HG03442 (cell line): ENCODE results near the gene HAUS2.
A peak's percentile ranks its signal among the peaks of the same experiment; 100 is the strongest.

ENCODE experiments used
- ATAC-seq: cut with Tn5 transposase; IDR thresholded peaks from one replicate; pipeline ENCODE4 v1.9.1; 2021; ENCODE audit warnings: mild to moderate bottlenecking, moderate library complexity; ENCODE audit not compliant: unreplicated experiment

The HAUS2 gene

DNA sequence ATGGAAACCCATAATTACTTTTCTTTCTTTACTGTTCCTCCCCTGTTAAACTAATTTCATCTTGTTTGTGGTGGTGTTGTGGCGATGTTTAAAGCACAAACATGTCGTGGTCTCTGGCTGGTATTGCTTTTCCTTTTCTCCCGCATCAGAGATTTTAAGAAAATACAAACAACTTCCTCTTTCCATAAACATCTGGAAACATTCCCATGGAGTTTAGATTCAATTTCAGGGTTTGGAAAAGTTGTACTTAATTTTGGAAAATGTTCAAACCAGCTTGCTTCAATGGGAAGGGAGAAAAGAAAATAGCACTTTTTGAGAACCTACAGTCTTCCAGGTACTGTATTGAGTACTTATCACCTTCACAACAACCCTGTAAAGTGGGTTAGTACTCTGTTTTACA, 57.2 kb downstream of the HAUS2 start:
- ATAC-seq, result no peak

- ATAC-seq, result peak; percentile 47
These were observed 59.5 kb downstream of the HAUS2 start for GRCh38 chr15:42608110-42608531.

DNA sequence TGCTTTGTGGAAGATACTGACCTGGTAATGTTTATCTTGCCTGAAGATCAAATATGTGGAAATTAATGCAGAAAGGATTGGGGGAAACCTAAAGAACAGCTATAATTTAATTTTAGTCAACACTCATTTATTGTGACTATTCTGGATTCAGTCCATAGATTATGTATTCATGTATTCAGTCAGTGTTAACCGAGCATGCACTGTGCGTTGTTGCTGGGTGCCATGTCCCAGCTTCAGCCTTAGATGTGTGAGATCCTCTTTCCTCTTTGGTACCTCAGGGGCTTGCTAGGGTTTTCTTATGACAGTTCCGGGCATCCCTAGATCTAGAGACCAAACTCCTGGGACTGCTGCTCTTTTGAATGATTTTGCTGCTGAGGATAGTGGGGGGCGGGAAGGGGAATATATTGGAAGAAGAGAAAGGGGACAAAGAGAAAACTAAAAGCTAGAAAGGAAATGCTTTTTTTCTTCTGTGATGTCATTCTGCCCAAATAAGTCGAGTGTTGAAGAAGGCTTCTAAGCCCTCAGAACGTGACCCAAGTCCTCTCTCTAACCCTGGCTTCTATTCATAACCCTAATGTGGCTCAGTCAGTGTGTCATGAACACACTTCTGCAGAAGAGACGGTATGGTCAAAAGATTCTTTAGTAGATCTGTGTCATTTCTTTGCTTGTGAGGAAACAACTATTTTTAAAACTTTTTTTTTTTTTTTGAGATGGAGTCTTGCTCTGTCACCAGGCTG, 60.3 kb downstream of the HAUS2 start:
- no peak for ATAC-seq

DNA sequence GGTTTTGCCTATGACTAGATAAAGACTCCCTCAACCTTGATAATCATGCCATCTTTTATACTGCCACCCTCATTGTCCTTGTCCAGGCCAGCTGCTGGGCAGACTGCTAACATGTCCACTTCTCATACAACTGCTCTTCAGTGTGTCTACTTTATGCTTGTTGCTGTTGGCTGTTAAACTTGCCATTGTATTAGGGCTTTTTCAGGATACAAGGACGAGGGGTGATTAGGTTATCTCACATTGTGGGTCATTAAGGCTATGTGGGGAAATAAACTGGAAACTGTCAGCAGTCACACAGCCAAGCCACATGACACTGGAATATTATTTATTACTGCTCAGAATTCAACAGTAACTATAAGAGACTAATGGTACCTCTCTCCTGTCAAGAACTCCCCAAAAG, 62.9 kb downstream of the HAUS2 start:
- ATAC-seq, result no peak

DNA sequence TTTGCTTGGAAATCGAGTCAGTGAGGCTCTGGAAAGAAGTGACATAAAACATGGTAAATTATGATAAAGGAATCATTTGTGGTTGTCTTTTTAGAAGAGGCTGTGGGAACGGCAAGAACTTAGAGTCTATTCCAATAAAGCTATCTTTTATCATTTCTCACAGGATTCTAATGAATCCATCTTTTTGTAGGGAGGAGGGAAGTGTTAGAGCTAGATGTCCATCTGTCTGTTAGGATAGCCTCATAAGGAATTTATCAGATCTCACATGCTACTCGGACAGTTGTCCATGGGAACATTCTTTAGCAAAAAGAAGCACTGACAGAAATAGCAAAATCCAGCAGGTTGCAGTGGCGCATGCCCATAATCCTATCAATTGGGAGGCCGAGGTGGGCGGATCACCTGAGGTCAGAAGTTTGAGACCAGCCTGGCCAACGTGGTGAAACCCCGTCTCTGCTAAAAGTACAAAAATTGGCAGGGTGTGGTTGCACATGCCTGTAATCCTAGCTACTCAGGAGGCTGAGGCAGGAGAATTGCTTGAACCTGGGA, 63.8 kb downstream of the HAUS2 start:
- no peak for ATAC-seq

DNA sequence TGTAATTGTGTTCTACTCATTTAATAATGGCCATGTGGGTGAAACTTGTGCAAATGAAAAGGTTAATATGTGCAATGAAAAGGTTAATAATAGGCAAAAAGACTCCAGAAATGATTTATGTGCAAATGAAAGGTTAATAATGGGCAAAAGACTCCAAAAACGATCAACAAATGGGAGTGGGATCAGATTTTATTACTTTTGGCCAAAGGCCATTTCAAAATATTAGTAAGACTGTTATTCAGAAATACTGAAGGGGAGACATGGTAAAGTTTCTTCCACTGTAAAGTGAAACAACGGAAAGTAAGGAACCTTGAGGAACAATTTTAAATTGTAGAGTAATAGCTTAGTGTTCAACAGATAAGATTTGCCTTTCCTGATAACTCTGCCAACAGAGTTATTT, 67.5 kb downstream of the HAUS2 start:
- ATAC-seq, result no peak
